Measurements from ENCODE around the gene POLR2A. TPM values are rescaled to one million over a fixed set of nuclear protein-coding genes. Genes with fewer than 3 reads are reported as not detected.

Gene POLR2A
- total RNA-seq (2014; rRNA removed) (47.1 and 95.7 TPM in 2 replicates), Bru-seq, nascent RNA (percentile 68 among the genes with signal in this experiment), BruChase-seq, experiment 1, labeled RNA remaining after a 6-hour chase (percentile 79 among the genes with signal in this experiment), BruChase-seq, experiment 2, labeled RNA remaining after a 2-hour chase (percentile 67 among the genes with signal in this experiment)
- long read RNA-seq, partial matches to known transcripts: 18 of 21 reads
- long read RNA-seq, other reads (novel, unspliced or antisense): 2 of 21 reads

GRCh38 chr17:7484067-7484918, at the start of gene POLR2A:
Gene POLR2A, plus strand, starts transcription at chr17:7484366.
- no TSS peak for BruUV-seq (replicated peaks)
- CTCF ChIA-PET: interaction anchor here (0.6 kb wide), 2 partner anchors 351 to 1107 kb away, joined by 3 to 4 read pairs; no protein-coding TSS in a partner anchor
- TF ChIP-seq, protein P1, sequence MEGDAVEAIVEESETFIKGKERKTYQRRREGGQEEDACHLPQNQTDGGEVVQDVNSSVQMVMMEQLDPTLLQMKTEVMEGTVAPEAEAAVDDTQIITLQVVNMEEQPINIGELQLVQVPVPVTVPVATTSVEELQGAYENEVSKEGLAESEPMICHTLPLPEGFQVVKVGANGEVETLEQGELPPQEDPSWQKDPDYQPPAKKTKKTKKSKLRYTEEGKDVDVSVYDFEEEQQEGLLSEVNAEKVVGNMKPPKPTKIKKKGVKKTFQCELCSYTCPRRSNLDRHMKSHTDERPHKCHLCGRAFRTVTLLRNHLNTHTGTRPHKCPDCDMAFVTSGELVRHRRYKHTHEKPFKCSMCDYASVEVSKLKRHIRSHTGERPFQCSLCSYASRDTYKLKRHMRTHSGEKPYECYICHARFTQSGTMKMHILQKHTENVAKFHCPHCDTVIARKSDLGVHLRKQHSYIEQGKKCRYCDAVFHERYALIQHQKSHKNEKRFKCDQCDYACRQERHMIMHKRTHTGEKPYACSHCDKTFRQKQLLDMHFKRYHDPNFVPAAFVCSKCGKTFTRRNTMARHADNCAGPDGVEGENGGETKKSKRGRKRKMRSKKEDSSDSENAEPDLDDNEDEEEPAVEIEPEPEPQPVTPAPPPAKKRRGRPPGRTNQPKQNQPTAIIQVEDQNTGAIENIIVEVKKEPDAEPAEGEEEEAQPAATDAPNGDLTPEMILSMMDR (conservative IDR thresholded peaks at IDR 0.05; ENCODE audit: low read depth, low read length): no peak
- TF ChIP-seq EZH2 (IDR thresholded peaks at IDR 0.05; ENCODE audit: low read length, unreplicated experiment) (no peak), EZH2phosphoT487 (IDR thresholded peaks at IDR 0.05; ENCODE audit: borderline replicate concordance, low read length) (no peak)

GRCh38 chr17:7435676-7436555, 48.2 kb upstream of the POLR2A start:
- Histone ChIP-seq H3K27me3 (ENCODE audit: low read length) (no peaks in the 10 kb centered on the region), H3K4me1 (ENCODE audit: insufficient read depth, low read length) (peaks cover 4% of the 10 kb centered on the region; the same call in 1 of the 2 replicates), H3K27ac (ENCODE audit: low read length) (peak overlapping the region; percentile 40), H4K20me1 (ENCODE audit: low read length) (no peaks in the 10 kb centered on the region), H3K9me2 (replicated peaks; ENCODE audit: low read length) (no peaks in the 10 kb centered on the region), H3K79me2 (ENCODE audit: low read length) (0 out of 2 replicates have a peak, but pooled peaks cover 5% of the 10 kb centered on the region), H3K4me3 (ENCODE audit: low read length) (peak overlapping the region; percentile 71), H3F3A (ENCODE audit: low read length, unreplicated experiment) (no peaks in the 10 kb centered on the region), H3K9me3 (ENCODE audit: low read length) (no peaks in the 10 kb centered on the region), H3K9ac (ENCODE audit: low read length) (peak overlapping the region; percentile 70), H3K4me2 (ENCODE audit: low read length) (peak overlapping the region; percentile 85), H3K36me3 (ENCODE audit: low read depth, low read length) (no peaks in the 10 kb centered on the region), H2AFZ (ENCODE audit: low read length) (peak overlapping the region; percentile 46)
- BruUV-seq (replicated peaks): TSS peak; percentile 70
- intact Hi-C loops (cut with micrococcal nuclease): loop anchor here (1.0 to 5.0 kb wide), 4 partner anchors 32 to 251 kb away; partner anchors contain the start of genes KCTD11, POLR2A, TMEM256 and TP53
- TF ChIP-seq, protein P1 (conservative IDR thresholded peaks at IDR 0.05; ENCODE audit: low read depth, low read length): peak; percentile 32; the same call in 1 of the 2 replicates
- TF ChIP-seq EZH2 (IDR thresholded peaks at IDR 0.05; ENCODE audit: low read length, unreplicated experiment): no peak
- ATAC-seq (peak; percentile 11), DNase-seq (peak; percentile 38)
- POLR2A ChIA-PET (ENCODE audit: unreplicated experiment): interaction anchor here (0.6 kb wide), 2 partner anchors 33 to 125 kb away, joined by 3 to 6 read pairs; no protein-coding TSS in a partner anchor
- CTCF ChIA-PET: interaction anchor here (1.0 to 1.7 kb wide), 3 partner anchors 42 to 125 kb away, joined by 3 to 6 read pairs (median 6); no protein-coding TSS in a partner anchor

More at GRCh38 chr17:7484067-7484918, at the start of gene POLR2A:
- Histone ChIP-seq H2AFZ (ENCODE audit: low read length) (peak within 1 kb of the TSS; percentile 87), H3K4me2 (ENCODE audit: low read length) (peak within 1 kb of the TSS; percentile 99), H3K4me3 (ENCODE audit: low read length) (peak within 1 kb of the TSS; percentile 76), H3K9me2 (replicated peaks; ENCODE audit: low read length) (no peaks in the 10 kb centered on the region), H3K9ac (ENCODE audit: low read length) (peak within 1 kb of the TSS; percentile 97), H3K4me1 (ENCODE audit: insufficient read depth, low read length) (peaks cover 23% of the 10 kb centered on the region), H3K9me3 (ENCODE audit: low read length) (no peaks in the 10 kb centered on the region), H3K27me3 (ENCODE audit: low read length) (no peaks in the 10 kb centered on the region), H4K20me1 (ENCODE audit: low read length) (peaks cover 32% of the 10 kb centered on the region), H3K79me2 (ENCODE audit: low read length) (peaks cover 59% of the 10 kb centered on the region), H3K36me3 (ENCODE audit: low read depth, low read length) (0 out of 2 replicates have a peak, but pooled peaks cover 2% of the 10 kb centered on the region), H3K27ac (ENCODE audit: low read length) (peak within 1 kb of the TSS; percentile 94), H3F3A (ENCODE audit: low read length, unreplicated experiment) (no peaks in the 10 kb centered on the region)
- ATAC-seq: peak; percentile 60
- intact Hi-C loops (cut with micrococcal nuclease): loop anchor here (1.0 to 5.0 kb wide), 2 partner anchors 49 to 222 kb away; partner anchors contain the start of genes CLDN7 and TMEM102
- POLR2A ChIA-PET (ENCODE audit: unreplicated experiment): interaction anchor here (0.6 to 0.7 kb wide), 3 partner anchors 11 to 242 kb away, joined by 4 to 11 read pairs (median 6); no protein-coding TSS in a partner anchor
- DNase-seq: peak; percentile 96
